Upper lobe of left lung (tissue), 6 donors: ENCODE measurements around the gene PSMC3. TPM values are rescaled to one million over a fixed set of nuclear protein-coding genes. Genes with fewer than 3 reads are reported as not detected.

Experiments
- ATAC-seq, 2 donors: fragments of 200-7000 bp; cut with Tn5 transposase; one replicate each; pipeline ENCODE4 v1.9.1; 2022; ENCODE audit warnings: mild to moderate bottlenecking in 2 of 2, moderate library complexity in 2 of 2; ENCODE audit not compliant: low FRiP score in 2 of 2
- DNase-seq, 2 donors: peaks; one replicate each; pipeline ENCODE4 v3.0.0-alpha.2; 2019 to 2020
- H3K27ac ChIP-seq, 4 donors: fragments of 200-600 bp; sonication (generic); one replicate each; pipeline ENCODE4 v1.5.1; 2016 to 2019
- H3K27me3 ChIP-seq, 4 donors: fragments of 200-600 bp; sonication (generic); one replicate each; pipeline ENCODE4 v1.5.1; 2017 to 2019
- H3K36me3 ChIP-seq, 4 donors: fragments of 200-600 bp; sonication (generic); one replicate each; pipeline ENCODE4 v1.5.1; 2016 to 2019
- H3K4me1 ChIP-seq, 4 donors: fragments of 200-600 bp; sonication (generic); one replicate each; pipeline ENCODE4 v1.5.1; 2018 to 2019
- H3K4me3 ChIP-seq, 4 donors: fragments of 200-600 bp; sonication (generic); one replicate each; pipeline ENCODE4 v1.5.1; 2017 to 2019; ENCODE audit warnings: mild to moderate bottlenecking in 2 of 4, moderate library complexity in 1 of 4
- H3K9me3 ChIP-seq, 4 donors: fragments of 200-600 bp; sonication (generic); one replicate each; pipeline ENCODE4 v1.5.1; 2018 to 2019
- EP300 ChIP-seq, 4 donors: sonication (generic); formaldehyde crosslinking; IDR thresholded peaks; one replicate each; pipeline ENCODE4 v1.5.1; 2017; ENCODE audit warnings: antibody characterized with exemption in 4 of 4, control low read depth in 2 of 4
- POLR2A ChIP-seq, 4 donors: fragments of 450-650 bp; IDR thresholded peaks; one replicate each; pipeline ENCODE4 v1.5.1; 2016 to 2017; ENCODE audit warnings: antibody characterized with exemption in 4 of 4, mild to moderate bottlenecking in 2 of 4
- POLR2AphosphoS5 ChIP-seq, 2 donors: sonication (generic); formaldehyde crosslinking; IDR thresholded peaks; one replicate each; pipeline ENCODE4 v1.5.1; 2017; ENCODE audit warnings: antibody characterized with exemption in 2 of 2
- WGBS, 2 donors: methylation state at CpG; one replicate each; pipeline ENCODE4 v1.1.5; 2017 to 2018; 5-methylcytosine and 5-hydroxymethylcytosine counted together
- total RNA-seq, 6 donors: library from RNA; depleted of rRNA in 4 of 6; stranded (reverse); fragments of >200 nt in 4 of 6; gene quantifications; one replicate each; pipeline versions ENCODE4 v1.1.0 to v1.2.1, GENCODE V29; 2016 to 2021
- TF ChIP-seq, protein P1 (sequence below), 6 experiments: fragments of 450-650 bp in 4 of 6; fragments of 200-600 bp in 2 of 6; sonication (generic) in 2 of 6; IDR thresholded peaks; one replicate each; pipeline ENCODE4 v1.5.1; 2016 to 2019; ENCODE audit warnings: antibody characterized with exemption in 6 of 6
- donor health status: DM: no; HTN: no; CAD: no; lungs with moderate emphysema.
- donor health status: DM: no; HTN: yes; CAD: no; lungs with severe emphysema.

PSMC3 gene
- total RNA-seq, 6 donors from 2014 or later: 70.1 to 116 (median 99.8) TPM

DNA sequence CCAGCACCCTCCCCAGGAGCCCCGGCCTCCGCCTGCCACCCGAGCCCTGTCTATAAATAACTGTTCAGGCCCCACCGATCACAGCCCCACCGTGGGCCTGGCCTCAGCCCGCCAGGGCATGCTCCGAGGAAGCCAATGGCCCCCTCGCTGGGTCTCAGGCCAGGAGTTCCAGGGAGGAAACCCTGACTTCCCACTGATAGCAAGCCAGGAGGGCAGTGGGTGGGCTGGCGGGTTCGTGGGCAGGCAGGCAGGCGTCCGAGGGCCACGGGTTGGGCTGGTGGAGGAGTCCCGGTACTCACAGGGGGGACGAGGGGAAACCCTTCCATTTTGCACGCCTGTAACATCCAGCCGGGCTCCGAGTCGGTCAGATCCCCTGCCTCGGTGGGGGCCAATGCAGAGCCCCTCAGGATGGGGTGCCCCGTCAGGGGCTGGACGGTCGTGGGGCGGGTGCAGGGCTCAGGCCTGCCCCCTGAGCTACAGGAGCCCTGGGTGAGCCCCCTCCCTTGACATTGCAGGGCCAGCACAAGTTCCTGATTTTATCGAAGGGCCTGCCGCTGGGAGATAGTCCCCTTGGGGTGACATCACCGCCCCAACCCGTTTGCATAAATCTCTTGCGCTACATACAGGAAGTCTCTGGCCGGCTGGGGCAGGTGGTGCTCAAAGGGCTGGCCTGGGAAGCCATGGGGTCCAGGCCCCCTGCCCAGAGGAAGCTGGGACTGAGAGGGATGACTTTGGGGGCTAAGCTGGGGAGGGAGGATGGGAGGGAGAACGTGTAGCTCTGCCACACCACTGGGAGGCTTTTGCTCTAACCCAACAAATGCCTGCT is 48.0 kb downstream of the PSMC3 start, which contains the start of gene SPI1:
SPI1 (minus strand) TSS at position 538 of the 826 bp plus-strand sequence; CDS start at position 344, 194 bp downstream.
- no peaks in the 10 kb centered on the region for H3K27me3 ChIP-seq
- peak within 1 kb of the TSS; percentile 83 to 97 (median 89) for H3K27ac ChIP-seq
- peak; percentile 63 to 65 for TF ChIP-seq POLR2AphosphoS5 (IDR thresholded peaks at IDR 0.05)
- peak in 2 of 4 donors; percentile 59 to 87 for TF ChIP-seq POLR2A (IDR thresholded peaks at IDR 0.05)
- no peak for TF ChIP-seq EP300 (IDR thresholded peaks at IDR 0.05)
- TF ChIP-seq, protein P1, sequence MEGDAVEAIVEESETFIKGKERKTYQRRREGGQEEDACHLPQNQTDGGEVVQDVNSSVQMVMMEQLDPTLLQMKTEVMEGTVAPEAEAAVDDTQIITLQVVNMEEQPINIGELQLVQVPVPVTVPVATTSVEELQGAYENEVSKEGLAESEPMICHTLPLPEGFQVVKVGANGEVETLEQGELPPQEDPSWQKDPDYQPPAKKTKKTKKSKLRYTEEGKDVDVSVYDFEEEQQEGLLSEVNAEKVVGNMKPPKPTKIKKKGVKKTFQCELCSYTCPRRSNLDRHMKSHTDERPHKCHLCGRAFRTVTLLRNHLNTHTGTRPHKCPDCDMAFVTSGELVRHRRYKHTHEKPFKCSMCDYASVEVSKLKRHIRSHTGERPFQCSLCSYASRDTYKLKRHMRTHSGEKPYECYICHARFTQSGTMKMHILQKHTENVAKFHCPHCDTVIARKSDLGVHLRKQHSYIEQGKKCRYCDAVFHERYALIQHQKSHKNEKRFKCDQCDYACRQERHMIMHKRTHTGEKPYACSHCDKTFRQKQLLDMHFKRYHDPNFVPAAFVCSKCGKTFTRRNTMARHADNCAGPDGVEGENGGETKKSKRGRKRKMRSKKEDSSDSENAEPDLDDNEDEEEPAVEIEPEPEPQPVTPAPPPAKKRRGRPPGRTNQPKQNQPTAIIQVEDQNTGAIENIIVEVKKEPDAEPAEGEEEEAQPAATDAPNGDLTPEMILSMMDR (IDR thresholded peaks at IDR 0.05): no peak
- peaks cover 12 to 21% (median 13%) of the 10 kb centered on the region in 4 donors for H3K4me1 ChIP-seq
- H3K4me3 ChIP-seq: peak within 1 kb of the TSS in 3 of 4 donors; percentile 40 to 48 (median 45)
- no peaks in the 10 kb centered on the region for H3K36me3 ChIP-seq
- ATAC-seq (peak; percentile 62 to 73), DNase-seq (peak; percentile 79 to 90)
- no peaks in the 10 kb centered on the region for H3K9me3 ChIP-seq
- 48 to 62% methylated on average over 9 to 31 of the region's 31 CpGs for WGBS, 2 donors

DNA sequence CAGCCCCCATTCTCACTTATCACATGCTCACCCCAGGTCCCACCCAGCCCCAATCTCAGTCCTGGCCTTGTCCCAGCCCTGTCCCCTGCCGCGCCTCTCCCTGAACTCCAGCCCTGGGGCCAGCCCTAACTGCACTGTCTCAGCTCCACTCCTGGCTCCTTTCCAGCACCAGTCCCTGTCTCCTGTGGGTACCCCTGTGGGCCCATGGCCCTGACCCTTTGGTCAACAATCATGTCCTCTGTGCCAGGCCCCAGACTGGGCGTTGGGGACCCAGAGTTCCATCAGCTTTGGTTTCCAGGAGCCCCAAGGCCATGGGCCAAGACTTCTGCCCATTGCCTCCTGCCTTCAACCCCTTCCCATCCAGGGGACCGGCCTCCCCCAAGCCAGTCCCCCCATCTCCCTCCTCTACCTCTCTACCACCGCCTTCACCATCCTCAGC is 48.6 kb downstream of the PSMC3 start:
- peak; percentile 28 to 31 for ATAC-seq
- TF ChIP-seq, protein P1 (IDR thresholded peaks at IDR 0.05): no peak
- TF ChIP-seq POLR2A (IDR thresholded peaks at IDR 0.05): no peak
- no peak for TF ChIP-seq POLR2AphosphoS5 (IDR thresholded peaks at IDR 0.05)
- no peak for TF ChIP-seq EP300 (IDR thresholded peaks at IDR 0.05)
- Histone ChIP-seq H3K4me3 (peak overlapping the region in 3 of 4 donors; percentile 40 to 48 (median 45)), H3K9me3 (no peaks in the 10 kb centered on the region), H3K27ac (peak overlapping the region; percentile 83 to 97 (median 89)), H3K36me3 (no peaks in the 10 kb centered on the region), H3K4me1 (peaks cover 10 to 15% (median 11%) of the 10 kb centered on the region in 4 donors), H3K27me3 (no peaks in the 10 kb centered on the region)
- WGBS, 2 donors: 76 to 83% methylated on average over 4 to 5 of the region's 5 CpGs
- DNase-seq: no peak

GRCh38 chr11:47376525-47377371 is 49.5 kb downstream of the PSMC3 start:
- no peaks in the 10 kb centered on the region for H3K9me3 ChIP-seq
- peak; percentile 77 to 84 for DNase-seq
- peak overlapping the region in 3 of 4 donors; percentile 40 to 48 (median 45) for H3K4me3 ChIP-seq
- H3K36me3 ChIP-seq: no peaks in the 10 kb centered on the region
- peak overlapping the region; percentile 83 to 97 (median 89) for H3K27ac ChIP-seq
- TF ChIP-seq POLR2A (IDR thresholded peaks at IDR 0.05) (peak in 1 of 4 donors; percentile 41), POLR2AphosphoS5 (IDR thresholded peaks at IDR 0.05) (peak; percentile 39 to 60), EP300 (IDR thresholded peaks at IDR 0.05) (peak in 1 of 4 donors; percentile 19)
- TF ChIP-seq, protein P1 (IDR thresholded peaks at IDR 0.05): no peak
- no peaks in the 10 kb centered on the region for H3K27me3 ChIP-seq
- peak; percentile 7 to 63 for ATAC-seq
- H3K4me1 ChIP-seq: peaks cover 5 to 11% (median 7%) of the 10 kb centered on the region in 4 donors
- 55 to 65% methylated on average over 9 to 12 of the region's 14 CpGs for WGBS, 2 donors

- TF ChIP-seq EP300 (IDR thresholded peaks at IDR 0.05) (no peak), POLR2A (IDR thresholded peaks at IDR 0.05) (no peak), POLR2AphosphoS5 (IDR thresholded peaks at IDR 0.05) (no peak)
- TF ChIP-seq, protein P1 (IDR thresholded peaks at IDR 0.05): no peak
- peak overlapping the region; percentile 4 to 48 (median 42) for H3K4me3 ChIP-seq
- H3K36me3 ChIP-seq: no peaks in the 10 kb centered on the region
- 61 to 76% methylated on average over 8 of the region's 8 CpGs for WGBS, 2 donors
- no peak for ATAC-seq
- H3K4me1 ChIP-seq: peaks cover 5 to 11% (median 7%) of the 10 kb centered on the region in 4 donors
- no peaks in the 10 kb centered on the region for H3K9me3 ChIP-seq
- no peak for DNase-seq
- H3K27me3 ChIP-seq: no peaks in the 10 kb centered on the region
- peak overlapping the region; percentile 83 to 97 (median 89) for H3K27ac ChIP-seq
Observed at GRCh38 chr11:47376107-47376524, 50.1 kb downstream of the PSMC3 start.
